ENCODE measurements around the gene CADM2. TPM values are rescaled to one million over a fixed set of nuclear protein-coding genes. Genes with fewer than 3 reads are reported as not detected.

The CADM2 gene
- total RNA-seq, 1 experiment from 2014 or later, result 10.9 TPM

- H3K27ac ChIP-seq (ENCODE audit: insufficient read length, low read depth, low read length), result no peak overlapping the region
- H2BK15ac ChIP-seq (ENCODE audit: low read depth, low read length), result no peak overlapping the region
- H2AFZ ChIP-seq (ENCODE audit: low read length), result no peak overlapping the region
- no peaks in the 10 kb centered on the region for H4K20me1 ChIP-seq (ENCODE audit: control insufficient read depth, insufficient read depth, insufficient read length)
- Mint-ChIP-seq H3K4me3 (no peak overlapping the region), H3K9me3 (peaks cover 5% of the 10 kb centered on the region in 2 experiments; a peak in 4 of 5 replicates), H3K27me3 (ENCODE audit: low read depth) (no peaks in the 10 kb centered on the region), H3K27ac (no peak overlapping the region), H3K4me1 (peaks cover 7% of the 10 kb centered on the region in 2 experiments), H3K36me3 (ENCODE audit: insufficient read depth in 1 of 3, low read depth in 3 of 3) (peaks cover 3 to 8% (median 7%) of the 10 kb centered on the region in 3 experiments; a peak in 4 of 7 replicates)
- no peak overlapping the region for H2BK12ac ChIP-seq (ENCODE audit: insufficient read length, low read depth, low read length)
- H3K27me3 ChIP-seq (ENCODE audit: insufficient read depth, low read length), result no peaks in the 10 kb centered on the region
- no peak overlapping the region for H2AK5ac ChIP-seq (ENCODE audit: insufficient read length, low read length)
- H2BK120ac ChIP-seq (ENCODE audit: low read depth, low read length, poor library complexity, severe bottlenecking), result no peak overlapping the region
- WGBS (ENCODE audit: extremely low coverage, insufficient read length, low lambda C conversion rate), result no CpG with 5 or more reads among the region's 1 CpG
- H3K18ac ChIP-seq (ENCODE audit: insufficient read length, low read depth, low read length), result no peak overlapping the region
- H3K79me1 ChIP-seq (ENCODE audit: insufficient read depth, low read depth, low read length, poor library complexity, severe bottlenecking), result no peaks in the 10 kb centered on the region
- no peak for DNase-seq
- H4K8ac ChIP-seq (replicated peaks; ENCODE audit: insufficient read length, low read depth, low read length), result no peak overlapping the region
- H4K91ac ChIP-seq (ENCODE audit: insufficient read length, low read depth, low read length), result no peak overlapping the region
- H3T11ph ChIP-seq (ENCODE audit: low read length), result no peak overlapping the region
- no peak overlapping the region for H2BK20ac ChIP-seq (ENCODE audit: low read depth, low read length, poor library complexity, severe bottlenecking)
- H3K9me3 ChIP-seq (ENCODE audit: control insufficient read depth, low read depth, low read length), result no peaks in the 10 kb centered on the region
- no peak overlapping the region for H4K5ac ChIP-seq (ENCODE audit: insufficient read length, low read depth, low read length)
- H3K23me2 ChIP-seq (ENCODE audit: insufficient read length, low read depth, low read length, poor library complexity, severe bottlenecking), result no peaks in the 10 kb centered on the region
- no peak overlapping the region for H2BK5ac ChIP-seq (ENCODE audit: insufficient read length, low read length)
- no peak overlapping the region for H3K14ac ChIP-seq (ENCODE audit: insufficient read depth, low read length)
- H3K23ac ChIP-seq (ENCODE audit: insufficient read length, low read depth, low read length), result no peak overlapping the region
- no peak overlapping the region for H3K56ac ChIP-seq (ENCODE audit: insufficient read length, low read depth, low read length)
- no peak overlapping the region for H3K9ac ChIP-seq (ENCODE audit: extremely low read depth, insufficient read length, low read length)
- TF ChIP-seq, protein P1, sequence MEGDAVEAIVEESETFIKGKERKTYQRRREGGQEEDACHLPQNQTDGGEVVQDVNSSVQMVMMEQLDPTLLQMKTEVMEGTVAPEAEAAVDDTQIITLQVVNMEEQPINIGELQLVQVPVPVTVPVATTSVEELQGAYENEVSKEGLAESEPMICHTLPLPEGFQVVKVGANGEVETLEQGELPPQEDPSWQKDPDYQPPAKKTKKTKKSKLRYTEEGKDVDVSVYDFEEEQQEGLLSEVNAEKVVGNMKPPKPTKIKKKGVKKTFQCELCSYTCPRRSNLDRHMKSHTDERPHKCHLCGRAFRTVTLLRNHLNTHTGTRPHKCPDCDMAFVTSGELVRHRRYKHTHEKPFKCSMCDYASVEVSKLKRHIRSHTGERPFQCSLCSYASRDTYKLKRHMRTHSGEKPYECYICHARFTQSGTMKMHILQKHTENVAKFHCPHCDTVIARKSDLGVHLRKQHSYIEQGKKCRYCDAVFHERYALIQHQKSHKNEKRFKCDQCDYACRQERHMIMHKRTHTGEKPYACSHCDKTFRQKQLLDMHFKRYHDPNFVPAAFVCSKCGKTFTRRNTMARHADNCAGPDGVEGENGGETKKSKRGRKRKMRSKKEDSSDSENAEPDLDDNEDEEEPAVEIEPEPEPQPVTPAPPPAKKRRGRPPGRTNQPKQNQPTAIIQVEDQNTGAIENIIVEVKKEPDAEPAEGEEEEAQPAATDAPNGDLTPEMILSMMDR (conservative IDR thresholded peaks at IDR 0.05), result no peak
- H3K4me1 ChIP-seq (ENCODE audit: insufficient read depth, low read length), result peaks cover 2% of the 10 kb centered on the region
- H3K4me2 ChIP-seq (ENCODE audit: insufficient read depth, insufficient read length, low read length), result no peak overlapping the region
- H3K4ac ChIP-seq (ENCODE audit: low read depth, low read length), result no peak overlapping the region
- H3K79me2 ChIP-seq (ENCODE audit: insufficient read depth, low read length), result no peaks in the 10 kb centered on the region
Measured at GRCh38 chr3:85672761-85673160, 714.0 kb downstream of the CADM2 start.

All from H9 (cell line).